Testis (tissue), 3 donors: ENCODE measurements around the gene TRUB2. TPM values are rescaled to one million over a fixed set of nuclear protein-coding genes. Genes with fewer than 3 reads are reported as not detected.
"Not testable (repeated sequence)": the region's sequence is repeated elsewhere in the genome, so short reads cannot be mapped to it uniquely, and the experiment has no call there.

Source experiments
- DNase-seq: peaks from one replicate; pipeline ENCODE4 v3.0.0-alpha.2; 2019
- H3K27ac ChIP-seq, 2 donors: fragments of 200-600 bp; sonication (generic); one replicate each; pipeline ENCODE4 v1.5.1; 2019
- H3K27me3 ChIP-seq: fragments of 200-600 bp; sonication (generic); one replicate; pipeline ENCODE4 v1.5.1; 2019
- H3K36me3 ChIP-seq: fragments of 200-600 bp; sonication (generic); one replicate; pipeline ENCODE4 v1.5.1; 2017; ENCODE audit warnings: low read depth; ENCODE audit errors: missing control alignments
- H3K4me1 ChIP-seq: fragments of 200-600 bp; sonication (generic); one replicate; pipeline ENCODE4 v1.5.1; 2019
- H3K4me3 ChIP-seq, 2 donors: fragments of 200-600 bp; sonication (generic); one replicate each; pipeline ENCODE4 v1.5.1; 2017 to 2019
- H3K9me3 ChIP-seq: fragments of 200-600 bp; sonication (generic); one replicate; pipeline ENCODE4 v1.5.1; 2017
- CTCF ChIP-seq, 3 experiments: fragments of 450-650 bp in 2 of 3; fragments of 200-600 bp in 1 of 3; sonication (generic) in 1 of 3; IDR thresholded peaks; one replicate each; pipeline ENCODE4 v1.5.1; 2016 to 2019; ENCODE audit warnings: antibody characterized with exemption in 3 of 3, mild to moderate bottlenecking in 2 of 3, moderate library complexity in 1 of 3
- POLR2A ChIP-seq: fragments of 450-650 bp; IDR thresholded peaks from one replicate; pipeline ENCODE4 v1.6.1; 2017; ENCODE audit warnings: antibody characterized with exemption, mild to moderate bottlenecking, moderate library complexity
- WGBS, 2 donors: methylation state at CpG; one replicate each; pipeline ENCODE4 v1.1.5; 2018; 5-methylcytosine and 5-hydroxymethylcytosine counted together
- intact Hi-C: fragments of 100-400 bp; cut with DNase I; formaldehyde crosslinking; loops from one replicate; pipeline ENCODE4 v1.15.1; 2023; ENCODE audit warnings: low total_unique reads
- polyA plus RNA-seq: library from polyadenylated mRNA; stranded (reverse); fragments of 350-450 nt; fragmentation: Illumina TruSeq; extraction: RNeasy Lipid Tissue Mini Kit (QIAGEN cat#74804); gene quantifications from one replicate; pipeline ENCODE4 v1.2.3, GENCODE V29; 2014; ENCODE audit warnings: low read depth, low replicate concordance; ENCODE audit not compliant: insufficient read depth
- total RNA-seq, 2 donors: library from RNA; depleted of rRNA; stranded (reverse); fragments of >200 nt; gene quantifications; one replicate each; pipeline ENCODE4 v1.2.3, GENCODE V29; 2016

The TRUB2 gene
- total and polyA plus RNA-seq, 3 donors from 2014 or later = 14.6 to 29.7 (median 15.0) TPM

DNA sequence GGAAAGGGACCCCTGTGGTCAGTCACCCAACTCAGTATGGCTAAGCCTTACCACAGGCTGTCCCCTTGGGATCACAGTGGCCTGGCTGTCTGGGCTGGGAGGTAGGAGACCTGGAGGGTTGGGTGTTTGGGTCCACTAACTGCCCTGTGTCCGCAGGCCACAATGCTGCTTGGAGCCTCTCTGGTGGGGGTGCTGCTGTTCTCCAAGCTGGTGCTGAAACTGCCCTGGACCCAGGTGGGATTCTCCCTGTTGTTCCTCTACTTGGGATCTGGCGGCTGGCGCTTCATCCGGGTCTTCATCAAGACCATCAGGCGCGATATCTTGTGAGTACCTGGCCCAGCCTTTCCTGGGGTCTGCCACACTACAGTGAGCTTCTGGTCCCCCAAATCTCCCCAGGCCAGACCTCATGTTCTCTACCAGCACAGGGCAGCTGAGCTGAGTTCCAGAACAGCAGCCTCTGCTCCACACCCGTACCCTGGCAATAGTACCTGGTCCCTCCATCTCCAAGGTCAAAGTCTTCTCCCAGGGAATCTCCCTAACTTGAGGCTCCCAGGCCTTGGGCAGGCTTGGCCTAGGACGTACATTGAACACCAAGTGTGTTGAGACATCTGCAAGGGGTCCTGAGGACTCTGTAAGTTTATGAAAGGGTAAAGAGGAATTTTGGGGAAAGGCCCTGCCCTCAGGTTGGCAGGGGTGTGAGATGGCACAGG lies 20.9 kb upstream of the TRUB2 start:
- peaks cover 6% of the 10 kb centered on the region for H3K4me1 ChIP-seq
- H3K36me3 ChIP-seq = no peaks in the 10 kb centered on the region
- WGBS, 2 donors = 89 to 92% methylated on average over 7 to 8 of the region's 8 CpGs

GRCh38 chr9:128341435-128341849 lies 19.2 kb upstream of the TRUB2 start:
- H3K4me1 ChIP-seq = peaks cover 6% of the 10 kb centered on the region
- H3K36me3 ChIP-seq = no peaks in the 10 kb centered on the region
- WGBS, 2 donors = 36 to 39% methylated on average over 12 to 13 of the region's 13 CpGs
- H3K27me3 ChIP-seq = no peaks in the 10 kb centered on the region
- no peak overlapping the region for H3K27ac ChIP-seq
- no peaks in the 10 kb centered on the region for H3K9me3 ChIP-seq
- peak overlapping the region in 1 of 2 donors; percentile 75 for H3K4me3 ChIP-seq
- no peak for TF ChIP-seq POLR2A
- peak in 2 of 3 experiments; percentile 48 to 53 for TF ChIP-seq CTCF (IDR thresholded peaks at IDR 0.05)
- intact Hi-C loops = no loop called here
- peak; percentile 58 for DNase-seq

More for the DNA sequence above, 20.9 kb upstream of the TRUB2 start:
- H3K9me3 ChIP-seq = no peaks in the 10 kb centered on the region
- intact Hi-C loops = no loop called here
- no peaks in the 10 kb centered on the region for H3K27me3 ChIP-seq
- no peak overlapping the region for H3K27ac ChIP-seq
- DNase-seq = no peak
- TF ChIP-seq POLR2A (no peak), CTCF (IDR thresholded peaks at IDR 0.05) (no peak)
- no peak overlapping the region for H3K4me3 ChIP-seq

GRCh38 chr9:128340691-128341434 lies 18.6 kb upstream of the TRUB2 start:
- 1 to 4% methylated on average over 5 to 48 of the region's 48 CpGs for WGBS, 2 donors
- Histone ChIP-seq H3K4me1 (peaks cover 6% of the 10 kb centered on the region), H3K36me3 (no peaks in the 10 kb centered on the region), H3K4me3 (peak overlapping the region; percentile 67 to 75), H3K27me3 (no peaks in the 10 kb centered on the region), H3K9me3 (no peaks in the 10 kb centered on the region), H3K27ac (peak overlapping the region; percentile 2 to 44)
- TF ChIP-seq CTCF (IDR thresholded peaks at IDR 0.05) (no peak), POLR2A (no peak)
- intact Hi-C loops = no loop called here
- no peak for DNase-seq

DNA sequence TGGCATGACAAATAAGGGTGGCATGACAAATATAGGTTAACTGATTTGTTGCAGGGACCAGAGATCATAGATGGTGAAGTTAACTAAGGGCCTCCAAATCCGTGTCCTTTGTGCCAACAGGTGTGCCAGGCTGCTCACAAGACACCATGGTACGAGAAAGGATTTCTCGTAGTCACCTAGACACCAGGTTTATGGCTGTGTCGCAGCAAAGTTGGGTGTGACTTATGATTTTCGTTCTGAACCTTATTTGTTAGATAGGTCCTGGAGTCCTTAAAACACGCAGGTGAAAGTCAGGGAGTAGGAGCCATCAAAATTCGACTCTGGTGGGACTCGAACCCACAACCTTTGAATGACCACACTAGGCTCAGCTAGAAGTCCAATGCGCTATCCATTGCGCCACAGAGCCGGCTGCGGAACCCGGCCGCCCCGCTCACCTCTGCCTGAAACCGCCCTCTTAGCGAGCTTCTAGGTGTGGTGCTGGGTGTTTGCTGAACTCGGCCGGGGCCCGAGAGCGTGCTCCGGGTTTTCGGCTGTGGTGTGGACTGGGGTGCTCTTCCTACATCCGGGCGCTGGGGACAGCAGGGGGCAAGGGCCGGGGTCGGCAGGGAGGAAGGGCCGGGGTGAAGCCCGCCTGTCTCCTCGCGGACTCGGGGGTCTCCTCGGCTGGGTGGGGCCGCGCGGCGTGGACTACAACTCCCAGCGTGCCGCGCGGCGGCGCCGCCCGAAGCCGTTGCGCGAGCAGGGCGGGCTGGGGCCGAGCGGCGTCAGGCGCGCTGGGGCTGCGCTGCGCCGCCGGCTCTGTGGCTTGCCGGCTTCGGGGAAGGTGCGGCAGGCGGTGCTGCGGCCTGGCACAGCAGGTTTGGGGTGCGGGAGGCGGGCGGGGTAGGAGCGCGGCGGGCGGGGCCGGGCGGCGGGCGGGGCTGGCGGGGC lies 17.8 kb upstream of the TRUB2 start, which contains the start of gene SLC27A4:
TSS of gene SLC27A4 (plus strand) at position 767 of the 930 bp plus-strand sequence. CDS start 2,606 bp downstream, outside the sequence.
- TF ChIP-seq CTCF (IDR thresholded peaks at IDR 0.05) = peak in 1 of 3 experiments; percentile 17
- TF ChIP-seq POLR2A = no peak
- no peaks in the 10 kb centered on the region for H3K36me3 ChIP-seq
- H3K4me3 ChIP-seq = peak within 1 kb of the TSS; percentile 67 to 75
- peak within 1 kb of the TSS; percentile 44 to 57 for H3K27ac ChIP-seq
- no peaks in the 10 kb centered on the region for H3K9me3 ChIP-seq
- 8 to 17% methylated on average over 23 to 49 of the region's 75 CpGs for WGBS, 2 donors
- intact Hi-C loops = no loop called here
- no peaks in the 10 kb centered on the region for H3K27me3 ChIP-seq
- peak; percentile 74 for DNase-seq
- H3K4me1 ChIP-seq = peaks cover 6% of the 10 kb centered on the region

DNA sequence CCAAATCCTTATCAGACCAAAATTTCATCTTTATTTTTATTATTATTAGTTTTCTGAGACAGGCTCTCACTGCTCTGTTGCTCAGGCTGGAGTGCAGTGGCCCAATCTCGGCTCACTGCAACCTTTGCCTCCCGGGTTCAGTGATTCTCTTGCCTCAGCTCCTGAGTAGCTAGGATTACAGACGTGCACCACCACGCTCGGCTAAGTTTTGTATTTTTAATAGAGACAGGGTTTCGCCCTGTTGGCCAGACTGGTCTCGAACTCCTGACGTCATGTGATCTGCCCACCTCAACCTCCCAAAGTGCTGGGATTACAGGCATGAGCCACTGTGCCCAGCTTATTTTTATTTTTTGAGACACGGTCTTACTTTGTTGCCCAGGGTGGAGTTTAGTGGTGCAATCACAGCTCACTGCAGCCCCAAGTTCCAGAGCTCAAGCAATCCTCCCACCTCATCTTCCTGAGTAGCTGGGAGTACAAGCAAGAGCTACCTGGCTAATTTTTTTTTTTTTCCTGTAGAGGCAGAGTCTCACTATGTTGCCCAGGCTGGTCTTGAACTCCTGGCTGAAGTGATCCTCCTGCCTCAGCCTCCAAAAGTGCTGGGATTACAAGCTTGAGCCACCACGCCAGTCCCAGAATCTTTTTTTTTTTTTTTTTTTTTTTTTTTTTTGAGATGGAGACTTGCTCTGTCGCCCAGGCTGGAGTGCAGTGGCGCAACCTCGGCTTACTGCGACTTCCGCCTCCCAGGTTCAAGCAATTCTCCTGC lies 16.8 kb upstream of the TRUB2 start:
- H3K9me3 ChIP-seq, H3K4me3 ChIP-seq, intact Hi-C loops, H3K27ac ChIP-seq, H3K36me3 ChIP-seq, H3K27me3 ChIP-seq, DNase-seq, H3K4me1 ChIP-seq: not testable (repeated sequence)
- 89 to 90% methylated on average over 15 of the region's 15 CpGs for WGBS, 2 donors
